ENCODE data around the gene PITX2.

The PITX2 gene

DNA sequence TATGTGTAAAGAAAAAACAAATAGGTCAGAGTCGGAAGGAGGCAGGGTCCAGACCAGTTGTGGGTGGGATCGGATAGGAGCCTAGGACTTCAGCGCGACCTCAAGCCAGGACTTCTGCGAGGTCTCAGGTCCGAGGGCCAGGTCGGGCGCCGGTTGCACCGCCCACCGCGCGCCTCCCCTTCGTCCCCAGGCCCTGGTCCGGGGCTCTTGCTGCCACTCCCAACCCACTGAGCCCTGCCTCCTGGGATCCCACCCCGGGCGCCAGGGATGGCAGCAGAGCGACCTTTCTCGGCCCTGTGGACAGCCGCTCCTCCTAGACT is 12.3 kb downstream of the PITX2 start:
- TF ChIP-seq CTCF (IDR thresholded peaks at IDR 0.05; ENCODE audit: low read depth, low read length) = no peak
- DNase-seq (ENCODE audit: low read depth, low spot score) = no peak
- no peak overlapping the region for H3K4me3 ChIP-seq (ENCODE audit: low read depth, low read length)
- in situ Hi-C loops (cut with HindIII; ENCODE audit: low sequenced_read_pairs) = no loop called here

- no peak overlapping the region for H3K4me3 ChIP-seq (ENCODE audit: low read depth, low read length)
- in situ Hi-C loops (cut with HindIII; ENCODE audit: low sequenced_read_pairs) = no loop called here
- no peak for TF ChIP-seq CTCF (IDR thresholded peaks at IDR 0.05; ENCODE audit: low read depth, low read length)
- no peak for DNase-seq (ENCODE audit: low read depth, low spot score)
Observed at GRCh38 chr4:110609044-110609750, 13.7 kb downstream of the PITX2 start.

DNA sequence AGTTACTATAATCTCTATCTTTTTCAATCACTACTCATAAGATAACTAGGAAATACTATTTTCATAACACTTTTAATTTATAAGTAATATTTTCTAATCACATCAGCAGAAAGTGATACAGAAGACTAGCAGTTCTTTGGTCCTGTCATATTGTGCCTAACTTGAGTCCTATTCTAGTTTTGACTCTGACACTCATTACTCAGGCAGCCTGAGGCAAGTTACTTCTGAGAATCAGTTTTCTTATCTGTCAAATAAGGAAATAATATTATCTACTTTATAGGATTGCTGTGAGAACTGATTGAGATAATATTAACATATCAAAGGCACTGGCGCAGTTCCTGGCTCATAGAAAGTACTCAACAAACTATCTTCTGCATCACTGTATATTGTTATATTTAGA is 17.8 kb downstream of the PITX2 start:
- no peak for DNase-seq (ENCODE audit: low read depth, low spot score)
- TF ChIP-seq CTCF (IDR thresholded peaks at IDR 0.05; ENCODE audit: low read depth, low read length) = no peak
- in situ Hi-C loops (cut with HindIII; ENCODE audit: low sequenced_read_pairs) = no loop called here
- H3K4me3 ChIP-seq (ENCODE audit: low read depth, low read length) = no peak overlapping the region

DNA sequence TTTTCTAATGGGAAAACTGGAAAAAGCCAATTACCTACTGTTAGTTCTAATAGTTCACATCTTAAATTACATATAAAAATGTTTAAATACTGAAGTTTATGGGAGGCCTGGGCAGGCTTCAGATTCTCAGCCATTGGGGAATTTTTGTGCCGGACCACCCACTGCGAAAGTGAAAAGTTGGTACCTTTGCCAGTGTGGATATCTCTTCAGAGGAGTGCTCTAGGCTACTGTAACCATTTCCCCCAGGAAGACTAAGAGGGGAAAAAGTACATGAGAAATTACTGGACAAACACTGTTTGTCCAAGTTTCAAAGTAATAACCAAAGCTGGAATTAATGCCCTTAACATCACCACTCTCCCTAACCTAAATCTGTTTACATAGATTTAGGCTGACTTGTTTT is 20.8 kb downstream of the PITX2 start:
- DNase-seq (ENCODE audit: low read depth, low spot score) = no peak
- TF ChIP-seq CTCF (IDR thresholded peaks at IDR 0.05; ENCODE audit: low read depth, low read length) = no peak
- in situ Hi-C loops (cut with HindIII; ENCODE audit: low sequenced_read_pairs) = no loop called here
- no peak overlapping the region for H3K4me3 ChIP-seq (ENCODE audit: low read depth, low read length)

GRCh38 chr4:110597582-110597981 is 25.3 kb downstream of the PITX2 start:
- no peak overlapping the region for H3K4me3 ChIP-seq (ENCODE audit: low read depth, low read length)
- in situ Hi-C loops (cut with HindIII; ENCODE audit: low sequenced_read_pairs) = no loop called here
- no peak for TF ChIP-seq CTCF (IDR thresholded peaks at IDR 0.05; ENCODE audit: low read depth, low read length)
- no peak for DNase-seq (ENCODE audit: low read depth, low spot score)

- no peak for DNase-seq (ENCODE audit: low read depth, low spot score)
- no peak for TF ChIP-seq CTCF (IDR thresholded peaks at IDR 0.05; ENCODE audit: low read depth, low read length)
- in situ Hi-C loops (cut with HindIII; ENCODE audit: low sequenced_read_pairs) = no loop called here
- no peak overlapping the region for H3K4me3 ChIP-seq (ENCODE audit: low read depth, low read length)
Observed at GRCh38 chr4:110596431-110596830, 26.4 kb downstream of the PITX2 start.

- TF ChIP-seq CTCF (IDR thresholded peaks at IDR 0.05; ENCODE audit: low read depth, low read length) = no peak
- DNase-seq (ENCODE audit: low read depth, low spot score) = no peak
- in situ Hi-C loops (cut with HindIII; ENCODE audit: low sequenced_read_pairs) = no loop called here
- no peak overlapping the region for H3K4me3 ChIP-seq (ENCODE audit: low read depth, low read length)
Observed at GRCh38 chr4:110595583-110595982, 27.3 kb downstream of the PITX2 start.

Measured in astrocyte of the spinal cord (primary cell).